B cell (primary cell): ENCODE results near the gene PDLIM4. TPM values are rescaled to one million over a fixed set of nuclear protein-coding genes. Genes with fewer than 3 reads are reported as not detected.

Source experiments
- ATAC-seq: fragments of 200-7000 bp; cut with Tn5 transposase; one replicate; pipeline ENCODE4 v1.10.0; 2021; ENCODE audit warnings: low read depth, mild to moderate bottlenecking, moderate number of reproducible peaks, moderate library complexity
- CTCF ChIA-PET: fragments of 350-600 bp; sonication (Branson Sonifier 250); formaldehyde crosslinking; loops from one replicate; lab custom pipeline; 2021; ENCODE audit warnings: antibody characterized with exemption, inconsistent platforms; lab: Charles Lee
- POLR2A ChIA-PET: fragments of 350-600 bp; sonication (Branson Sonifier 250); formaldehyde crosslinking; loops from one replicate; lab custom pipeline; 2021; ENCODE audit warnings: antibody characterized with exemption; lab: Charles Lee
- DNase-seq: peaks from one replicate; pipeline ENCODE4 v3.0.0; 2013
- H2AFZ ChIP-seq: 2 replicates; pipeline ENCODE4 v1.6.1; 2012; ENCODE audit warnings: mild to moderate bottlenecking, low read depth, low read length; ENCODE audit not compliant: insufficient read depth, poor library complexity, severe bottlenecking
- H3K27ac ChIP-seq, 2 donors: 1 replicate in 1 of 2; 2 replicates in 1 of 2; pipeline ENCODE4 v1.5.1; 2012 to 2013; ENCODE audit warnings: low read length in 2 of 2, mild to moderate bottlenecking in 2 of 2, moderate library complexity in 1 of 2
- H3K27me3 ChIP-seq, 4 experiments: fragments of 200-600 bp in 1 of 4; sonication (generic) in 1 of 4; replicated peaks in 1 of 4; 1 replicate in 2 of 4; 2 replicates in 2 of 4; pipeline versions ENCODE4 v1.6.1 to v1.7.0; 2013 to 2016; ENCODE audit warnings: low read length in 3 of 4, mild to moderate bottlenecking in 2 of 4, mixed read lengths in 1 of 4, moderate library complexity in 1 of 4; ENCODE audit not compliant: insufficient read depth in 4 of 4, control insufficient read depth in 3 of 4; ENCODE audit errors: control extremely low read depth in 1 of 4
- H3K36me3 ChIP-seq, 2 experiments: replicated peaks in 1 of 2; 1 replicate in 1 of 2; 2 replicates in 1 of 2; pipeline versions ENCODE4 v1.6.1 to v1.7.1; 2013; ENCODE audit warnings: low read length in 1 of 2; ENCODE audit not compliant: insufficient read depth in 2 of 2, control insufficient read depth in 1 of 2; ENCODE audit errors: control extremely low read depth in 1 of 2, extremely low read depth in 1 of 2
- H3K4me1 ChIP-seq, 2 donors: fragments of 200-600 bp in 1 of 2; sonication (generic) in 1 of 2; 1 replicate in 1 of 2; 2 replicates in 1 of 2; pipeline versions ENCODE4 v1.5.1 to v1.6.1; 2013 to 2017; ENCODE audit warnings: low read length in 2 of 2; ENCODE audit not compliant: control insufficient read depth in 2 of 2, insufficient read depth in 2 of 2
- H3K4me2 ChIP-seq: replicated peaks from 2 replicates; pipeline ENCODE3; 2012; ENCODE audit warnings: mild to moderate bottlenecking, low read depth, low read length; ENCODE audit not compliant: poor library complexity, severe bottlenecking
- H3K4me3 ChIP-seq, 5 experiments: fragments of 200-600 bp in 1 of 5; sonication (generic) in 1 of 5; 1 replicate in 3 of 5; 2 replicates in 2 of 5; pipeline versions ENCODE4 v1.5.1 to v1.7.0; 2011 to 2016; ENCODE audit warnings: low read length in 4 of 5, mild to moderate bottlenecking in 4 of 5, low read depth in 2 of 5, control low read depth in 1 of 5, moderate library complexity in 1 of 5; ENCODE audit not compliant: insufficient read depth in 1 of 5; ENCODE audit errors: control extremely low read depth in 1 of 5, extremely low read depth in 1 of 5
- H3K79me2 ChIP-seq: fragments of 200-600 bp; sonication (generic); one replicate; pipeline ENCODE4 v1.6.0; 2016; ENCODE audit warnings: low read length; ENCODE audit not compliant: control insufficient read depth, insufficient read depth
- H3K9ac ChIP-seq: fragments of 200-600 bp; sonication (generic); 2 replicates; pipeline ENCODE4 v1.6.1; 2017; ENCODE audit warnings: mild to moderate bottlenecking, low read length, moderate library complexity
- H3K9me3 ChIP-seq, 3 donors: one replicate each; pipeline versions ENCODE4 v1.6.1 to v1.7.1; 2013; ENCODE audit warnings: low read length in 2 of 3; ENCODE audit not compliant: control insufficient read depth in 2 of 3, insufficient read depth in 1 of 3; ENCODE audit errors: control extremely low read depth in 1 of 3
- H4K20me1 ChIP-seq: 2 replicates; pipeline ENCODE4 v1.6.0; 2012; ENCODE audit warnings: mild to moderate bottlenecking, low read length; ENCODE audit not compliant: insufficient read depth, control insufficient read depth, poor library complexity, severe bottlenecking
- H3K27ac Mint-ChIP-seq: one replicate; pipeline ENCODE4 v1.8.0; 2021; ENCODE audit warnings: mixed read lengths
- H3K27me3 Mint-ChIP-seq: one replicate; pipeline ENCODE4 v1.8.0; 2021; ENCODE audit warnings: mixed read lengths
- H3K4me1 Mint-ChIP-seq: one replicate; pipeline ENCODE4 v1.8.0; 2021; ENCODE audit warnings: mixed read lengths
- H3K4me3 Mint-ChIP-seq: one replicate; pipeline ENCODE4 v1.8.0; 2021; ENCODE audit warnings: mixed read lengths
- H3K9me3 Mint-ChIP-seq: one replicate; pipeline ENCODE4 v1.8.0; 2022; ENCODE audit warnings: mixed read lengths; ENCODE audit not compliant: insufficient read depth
- EZH2 ChIP-seq: IDR thresholded peaks from 2 replicates; pipeline ENCODE4 v1.6.1; 2012; ENCODE audit warnings: borderline replicate concordance, low read depth, mild to moderate bottlenecking, moderate library complexity, low read length; ENCODE audit not compliant: insufficient read depth, poor library complexity, severe bottlenecking
- WGBS: methylation state at CpG from one replicate; pipeline ENCODE4 v1.1.5; 2013; ENCODE audit warnings: missing lambda C conversion rate; ENCODE audit not compliant: insufficient coverage; 5-methylcytosine and 5-hydroxymethylcytosine counted together
- intact Hi-C: fragments of 100-400 bp; cut with micrococcal nuclease; formaldehyde crosslinking; loops from one replicate; pipeline ENCODE4 v1.10.0; 2022
- polyA plus RNA-seq: library from polyadenylated mRNA; depleted of rRNA; stranded (reverse); fragments of >200 nt; gene quantifications from 2 replicates; pipeline ENCODE4 v1.2.3, GENCODE V29; 2012
- total RNA-seq, 2 donors: library from RNA; stranded (reverse); fragments of 120-200 nt in 1 of 2; gene quantifications; 1 replicate in 1 of 2; 2 replicates in 1 of 2; pipeline versions ENCODE4 v1.2.3 to v1.2.4, GENCODE V29; 2013 to 2022
- TF ChIP-seq, protein P1 (sequence below): fragments of 200-600 bp; IDR thresholded peaks from one replicate; pipeline ENCODE4 v1.8.0; 2022; ENCODE audit warnings: antibody characterized with exemption, mild to moderate bottlenecking

The PDLIM4 gene
- total and polyA plus RNA-seq, 2 donors (not counting 1 experiment from before 2014, with no cell fraction given): not detected

DNA sequence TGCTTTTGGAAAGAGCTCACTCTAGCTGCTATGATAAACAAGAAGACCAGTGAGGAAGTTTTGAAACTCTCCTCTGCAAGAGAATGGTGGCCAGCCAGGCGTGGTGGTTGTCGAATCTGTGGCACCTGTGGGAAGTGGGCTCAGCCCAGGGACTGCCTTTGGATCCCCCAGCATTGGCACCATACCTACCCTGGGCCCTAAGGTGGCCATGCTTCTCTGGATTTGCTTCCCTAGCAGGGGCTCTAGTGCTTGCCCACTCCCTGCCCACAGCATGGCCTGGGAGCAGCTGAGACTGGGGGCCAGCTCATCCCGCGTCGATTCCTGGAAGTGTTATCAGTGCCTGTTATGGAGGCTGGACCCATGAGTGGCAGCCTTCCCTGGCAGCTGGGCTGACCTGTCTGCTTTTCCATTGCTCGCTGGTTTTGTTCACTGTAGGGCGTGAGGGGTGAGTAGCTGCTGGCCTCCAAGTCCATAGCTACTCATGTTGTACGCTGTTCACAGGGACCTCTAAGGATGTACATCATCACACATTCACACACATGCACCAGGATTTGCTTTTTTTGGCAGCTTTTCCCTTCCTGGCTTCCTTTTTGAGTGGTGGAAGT lies 39.0 kb downstream of the PDLIM4 start:
- Histone ChIP-seq H3K27ac (no peak overlapping the region), H3K4me3 (peak overlapping the region in 1 of 5 experiments; percentile 65), H3K79me2 (no peaks in the 10 kb centered on the region), H3K4me1 (peaks cover 15 to 23% of the 10 kb centered on the region in 2 donors), H3K9ac (no peak overlapping the region), H3K36me3 (no peaks in the 10 kb centered on the region), H4K20me1 (no peaks in the 10 kb centered on the region), H3K9me3 (peaks cover 0 to 10% (median 0%) of the 10 kb centered on the region in 3 donors), H3K27me3 (peaks cover 0 to 37% (median 23%) of the 10 kb centered on the region in 4 experiments), H2AFZ (no peak overlapping the region), H3K4me2 (no peak overlapping the region)
- Mint-ChIP-seq H3K4me3 (peak overlapping the region; percentile 37), H3K27ac (no peak overlapping the region), H3K27me3 (peaks cover 31% of the 10 kb centered on the region), H3K4me1 (peaks cover 21% of the 10 kb centered on the region), H3K9me3 (no peaks in the 10 kb centered on the region)
- POLR2A ChIA-PET: no interaction called here
- TF ChIP-seq EZH2: no peak
- TF ChIP-seq, protein P1, sequence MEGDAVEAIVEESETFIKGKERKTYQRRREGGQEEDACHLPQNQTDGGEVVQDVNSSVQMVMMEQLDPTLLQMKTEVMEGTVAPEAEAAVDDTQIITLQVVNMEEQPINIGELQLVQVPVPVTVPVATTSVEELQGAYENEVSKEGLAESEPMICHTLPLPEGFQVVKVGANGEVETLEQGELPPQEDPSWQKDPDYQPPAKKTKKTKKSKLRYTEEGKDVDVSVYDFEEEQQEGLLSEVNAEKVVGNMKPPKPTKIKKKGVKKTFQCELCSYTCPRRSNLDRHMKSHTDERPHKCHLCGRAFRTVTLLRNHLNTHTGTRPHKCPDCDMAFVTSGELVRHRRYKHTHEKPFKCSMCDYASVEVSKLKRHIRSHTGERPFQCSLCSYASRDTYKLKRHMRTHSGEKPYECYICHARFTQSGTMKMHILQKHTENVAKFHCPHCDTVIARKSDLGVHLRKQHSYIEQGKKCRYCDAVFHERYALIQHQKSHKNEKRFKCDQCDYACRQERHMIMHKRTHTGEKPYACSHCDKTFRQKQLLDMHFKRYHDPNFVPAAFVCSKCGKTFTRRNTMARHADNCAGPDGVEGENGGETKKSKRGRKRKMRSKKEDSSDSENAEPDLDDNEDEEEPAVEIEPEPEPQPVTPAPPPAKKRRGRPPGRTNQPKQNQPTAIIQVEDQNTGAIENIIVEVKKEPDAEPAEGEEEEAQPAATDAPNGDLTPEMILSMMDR: no peak
- CTCF ChIA-PET: interaction anchor here (0.9 to 1.2 kb wide), 2 partner anchors 23 to 87 kb away, joined by 3 to 4 read pairs; no protein-coding TSS in a partner anchor
- WGBS: 94% methylated on average over 6 of the region's 8 CpGs
- ATAC-seq: no peak
- no peak for DNase-seq
- intact Hi-C loops: loop anchor here (10.0 kb wide), 1 partner anchor 208 kb away; no protein-coding TSS in a partner anchor
